ENCODE data around the gene PPDPF. TPM values are rescaled to one million over a fixed set of nuclear protein-coding genes. Genes with fewer than 3 reads are reported as not detected.

The PPDPF gene
- total RNA-seq, 2 donors from 2014 or later: 65.5 to 87.5 TPM

- Mint-ChIP-seq H3K36me3 (ENCODE audit: low read depth) (no peaks in the 10 kb centered on the region), H3K27ac (no peak overlapping the region), H3K4me1 (peaks cover 5% of the 10 kb centered on the region), H3K9me3 (no peaks in the 10 kb centered on the region), H3K4me3 (no peak overlapping the region), H3K27me3 (peaks cover 19% of the 10 kb centered on the region)
- ATAC-seq (replicated peaks): no peak
Observed at GRCh38 chr20:63482021-63482587, 38.5 kb upstream of the PPDPF start.

- ATAC-seq (replicated peaks): no peak
- no peaks in the 10 kb centered on the region for H3K36me3 Mint-ChIP-seq (ENCODE audit: low read depth)
- no peak overlapping the region for H3K4me3 Mint-ChIP-seq
- peaks cover 5% of the 10 kb centered on the region for H3K4me1 Mint-ChIP-seq
- peaks cover 23% of the 10 kb centered on the region for H3K27me3 Mint-ChIP-seq
- no peaks in the 10 kb centered on the region for H3K9me3 Mint-ChIP-seq
- H3K27ac Mint-ChIP-seq: no peak overlapping the region
Observed at GRCh38 chr20:63483834-63484233, 36.7 kb upstream of the PPDPF start.

GRCh38 chr20:63484236-63484635 lies 36.3 kb upstream of the PPDPF start:
- H3K27ac Mint-ChIP-seq: no peak overlapping the region
- ATAC-seq (replicated peaks): no peak
- no peak overlapping the region for H3K4me3 Mint-ChIP-seq

GRCh38 chr20:63484651-63485403 lies 35.7 kb upstream of the PPDPF start:
- H3K9me3 Mint-ChIP-seq: no peaks in the 10 kb centered on the region

More at GRCh38 chr20:63484236-63484635, 36.3 kb upstream of the PPDPF start:
- Mint-ChIP-seq H3K27me3 (peaks cover 23% of the 10 kb centered on the region), H3K36me3 (ENCODE audit: low read depth) (no peaks in the 10 kb centered on the region), H3K4me1 (peaks cover 5% of the 10 kb centered on the region), H3K9me3 (no peaks in the 10 kb centered on the region)

GRCh38 chr20:63486300-63486855 lies 34.2 kb upstream of the PPDPF start:
- Mint-ChIP-seq H3K27me3 (peaks cover 22% of the 10 kb centered on the region), H3K9me3 (no peaks in the 10 kb centered on the region), H3K36me3 (ENCODE audit: low read depth) (no peaks in the 10 kb centered on the region), H3K27ac (no peak overlapping the region), H3K4me3 (no peak overlapping the region), H3K4me1 (peaks cover 5% of the 10 kb centered on the region)
- no peak for ATAC-seq (replicated peaks)

More at GRCh38 chr20:63484651-63485403, 35.7 kb upstream of the PPDPF start:
- H3K27me3 Mint-ChIP-seq: peaks cover 23% of the 10 kb centered on the region
- peaks cover 5% of the 10 kb centered on the region for H3K4me1 Mint-ChIP-seq
- ATAC-seq (replicated peaks): no peak
- H3K4me3 Mint-ChIP-seq: no peak overlapping the region
- no peak overlapping the region for H3K27ac Mint-ChIP-seq
- no peaks in the 10 kb centered on the region for H3K36me3 Mint-ChIP-seq (ENCODE audit: low read depth)

- peaks cover 2% of the 10 kb centered on the region for H3K9me3 Mint-ChIP-seq
- H3K4me3 Mint-ChIP-seq: no peak overlapping the region
- H3K36me3 Mint-ChIP-seq (ENCODE audit: low read depth): no peaks in the 10 kb centered on the region
- H3K27me3 Mint-ChIP-seq: peaks cover 22% of the 10 kb centered on the region
- ATAC-seq (replicated peaks): no peak
- no peak overlapping the region for H3K27ac Mint-ChIP-seq
- peaks cover 8% of the 10 kb centered on the region for H3K4me1 Mint-ChIP-seq
Observed at GRCh38 chr20:63487116-63487764, 33.3 kb upstream of the PPDPF start.

GRCh38 chr20:63487781-63488241 lies 32.8 kb upstream of the PPDPF start:
- no peaks in the 10 kb centered on the region for H3K36me3 Mint-ChIP-seq (ENCODE audit: low read depth)
- H3K4me3 Mint-ChIP-seq: no peak overlapping the region
- peaks cover 21% of the 10 kb centered on the region for H3K27me3 Mint-ChIP-seq
- no peak for ATAC-seq (replicated peaks)
- H3K27ac Mint-ChIP-seq: no peak overlapping the region
- peaks cover 4% of the 10 kb centered on the region for H3K9me3 Mint-ChIP-seq
- H3K4me1 Mint-ChIP-seq: peaks cover 9% of the 10 kb centered on the region

GRCh38 chr20:63488315-63489251 lies 32.0 kb upstream of the PPDPF start:
- no peak for ATAC-seq (replicated peaks)
- H3K4me1 Mint-ChIP-seq: peaks cover 5% of the 10 kb centered on the region
- no peaks in the 10 kb centered on the region for H3K36me3 Mint-ChIP-seq (ENCODE audit: low read depth)
- H3K27ac Mint-ChIP-seq: no peak overlapping the region
- peaks cover 4% of the 10 kb centered on the region for H3K9me3 Mint-ChIP-seq
- no peak overlapping the region for H3K4me3 Mint-ChIP-seq
- peaks cover 18% of the 10 kb centered on the region for H3K27me3 Mint-ChIP-seq

GRCh38 chr20:63490416-63490815 lies 30.1 kb upstream of the PPDPF start:
- Mint-ChIP-seq H3K27ac (no peak overlapping the region), H3K4me1 (peaks cover 5% of the 10 kb centered on the region), H3K27me3 (peaks cover 14% of the 10 kb centered on the region), H3K4me3 (no peak overlapping the region), H3K9me3 (peaks cover 4% of the 10 kb centered on the region), H3K36me3 (ENCODE audit: low read depth) (no peaks in the 10 kb centered on the region)
- ATAC-seq (replicated peaks): no peak

- H3K9me3 Mint-ChIP-seq: peaks cover 4% of the 10 kb centered on the region
- no peak for ATAC-seq (replicated peaks)
- peaks cover 13% of the 10 kb centered on the region for H3K27me3 Mint-ChIP-seq
- H3K4me1 Mint-ChIP-seq: peaks cover 5% of the 10 kb centered on the region
- no peak overlapping the region for H3K27ac Mint-ChIP-seq
- no peaks in the 10 kb centered on the region for H3K36me3 Mint-ChIP-seq (ENCODE audit: low read depth)
- no peak overlapping the region for H3K4me3 Mint-ChIP-seq
Observed at GRCh38 chr20:63491078-63491477, 29.5 kb upstream of the PPDPF start.

- Mint-ChIP-seq H3K4me3 (no peak overlapping the region), H3K27me3 (peaks cover 11% of the 10 kb centered on the region), H3K4me1 (peaks cover 5% of the 10 kb centered on the region), H3K36me3 (ENCODE audit: low read depth) (no peaks in the 10 kb centered on the region), H3K27ac (no peak overlapping the region), H3K9me3 (peaks cover 4% of the 10 kb centered on the region)
- ATAC-seq (replicated peaks): no peak
Observed at GRCh38 chr20:63491635-63492230, 28.8 kb upstream of the PPDPF start.

- Mint-ChIP-seq H3K36me3 (ENCODE audit: low read depth) (no peaks in the 10 kb centered on the region), H3K27ac (no peak overlapping the region), H3K4me1 (peaks cover 5% of the 10 kb centered on the region), H3K9me3 (peaks cover 4% of the 10 kb centered on the region), H3K27me3 (peaks cover 12% of the 10 kb centered on the region), H3K4me3 (no peak overlapping the region)
- ATAC-seq (replicated peaks): no peak
Observed at GRCh38 chr20:63492518-63492917, 28.0 kb upstream of the PPDPF start.

- ATAC-seq (replicated peaks): no peak
- Mint-ChIP-seq H3K4me1 (peaks cover 5% of the 10 kb centered on the region), H3K4me3 (no peak overlapping the region), H3K27me3 (peaks cover 11% of the 10 kb centered on the region), H3K9me3 (peaks cover 4% of the 10 kb centered on the region), H3K27ac (no peak overlapping the region), H3K36me3 (ENCODE audit: low read depth) (no peaks in the 10 kb centered on the region)
Observed at GRCh38 chr20:63492982-63493381, 27.6 kb upstream of the PPDPF start.
